Kidney epithelial cell (primary cell): ENCODE results near the gene USP6NL. TPM values are rescaled to one million over a fixed set of nuclear protein-coding genes. Genes with fewer than 3 reads are reported as not detected.

Experiments used
- DNase-seq: peaks from one replicate; pipeline ENCODE4 v3.0.0-alpha.2; 2010; ENCODE audit warnings: low read depth
- H3K27me3 ChIP-seq: 2 replicates; pipeline ENCODE4 v1.6.0; 2011; ENCODE audit warnings: low read length; ENCODE audit not compliant: control insufficient read depth, insufficient read depth
- H3K36me3 ChIP-seq: 2 replicates; pipeline ENCODE4 v1.5.1; 2011; ENCODE audit warnings: low read length; ENCODE audit not compliant: control insufficient read depth, insufficient read depth
- H3K4me3 ChIP-seq: 2 replicates; pipeline ENCODE4 v1.5.1; 2011; ENCODE audit warnings: low read depth, mild to moderate bottlenecking, control low read depth, low read length
- CTCF ChIP-seq: IDR thresholded peaks from 2 replicates; pipeline ENCODE4 v1.5.1; 2011; ENCODE audit warnings: mild to moderate bottlenecking, moderate library complexity, low read length, control low read depth, inconsistent platforms; ENCODE audit not compliant: insufficient read depth, poor library complexity, severe bottlenecking
- total RNA-seq: library from RNA; depleted of rRNA; stranded (reverse); fragments of >200 nt; gene quantifications from 2 replicates; pipeline ENCODE4 v1.2.3, GENCODE V29; 2015

The USP6NL gene
- total RNA-seq, 1 donor from 2014 or later, result 21.2 TPM

GRCh38 chr10:11505639-11506038 lies 105.8 kb downstream of the USP6NL start:
- no peak for TF ChIP-seq CTCF
- no peak for DNase-seq
- no peaks in the 10 kb centered on the region for H3K36me3 ChIP-seq
- no peak overlapping the region for H3K4me3 ChIP-seq
- no peaks in the 10 kb centered on the region for H3K27me3 ChIP-seq

GRCh38 chr10:11504566-11505285 lies 106.7 kb downstream of the USP6NL start:
- no peak for DNase-seq
- Histone ChIP-seq H3K36me3 (no peaks in the 10 kb centered on the region), H3K4me3 (no peak overlapping the region), H3K27me3 (no peaks in the 10 kb centered on the region)
- TF ChIP-seq CTCF, result no peak

GRCh38 chr10:11501600-11501999 lies 109.8 kb downstream of the USP6NL start:
- no peak for DNase-seq
- no peak overlapping the region for H3K4me3 ChIP-seq
- no peaks in the 10 kb centered on the region for H3K36me3 ChIP-seq
- TF ChIP-seq CTCF, result no peak
- no peaks in the 10 kb centered on the region for H3K27me3 ChIP-seq

GRCh38 chr10:11499425-11500071 lies 111.9 kb downstream of the USP6NL start:
- H3K27me3 ChIP-seq, result no peaks in the 10 kb centered on the region
- H3K36me3 ChIP-seq, result no peaks in the 10 kb centered on the region
- H3K4me3 ChIP-seq, result no peak overlapping the region
- TF ChIP-seq CTCF, result no peak
- no peak for DNase-seq

- no peak for DNase-seq
- H3K4me3 ChIP-seq, result no peak overlapping the region
- no peak for TF ChIP-seq CTCF
- no peaks in the 10 kb centered on the region for H3K27me3 ChIP-seq
- H3K36me3 ChIP-seq, result no peaks in the 10 kb centered on the region
Measured at GRCh38 chr10:11498399-11498798, 113.1 kb downstream of the USP6NL start.
